Measurements from ENCODE around the gene MED13L. TPM values are rescaled to one million over a fixed set of nuclear protein-coding genes. Genes with fewer than 3 reads are reported as not detected.
"Not testable (repeated sequence)": the region's sequence is repeated elsewhere in the genome, so short reads cannot be mapped to it uniquely, and the experiment has no call there.

The MED13L gene
- total and polyA plus RNA-seq, 9 donors: 31.0 to 82.7 (median 44.9) TPM

DNA sequence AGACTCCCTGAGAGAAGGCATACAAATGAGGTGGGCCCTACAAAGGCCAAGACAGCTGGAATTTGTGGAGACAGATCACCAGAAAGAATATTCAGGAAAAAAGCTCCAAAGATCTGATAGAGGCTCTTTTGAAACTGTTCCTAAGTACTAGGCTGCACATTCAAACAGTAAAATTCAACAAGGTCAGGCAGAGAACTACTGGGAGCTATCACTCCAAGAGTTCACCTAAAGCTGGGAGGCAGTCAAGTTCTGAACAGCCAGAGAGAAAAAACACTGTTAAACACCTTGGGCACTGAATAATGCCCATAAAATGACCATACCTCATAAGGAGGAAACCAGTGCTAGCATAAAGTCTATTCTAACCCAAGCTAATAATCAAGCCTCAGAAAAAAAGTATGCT is 28.6 kb downstream of the MED13L start:
- Histone ChIP-seq H3K27me3 (ENCODE audit: control insufficient read depth, insufficient read depth, low read length) (no peaks in the 10 kb centered on the region), H3K4me1 (ENCODE audit: control insufficient read depth, insufficient read depth, low read length) (peaks cover 4% of the 10 kb centered on the region), H3K4me3 (ENCODE audit: low read length) (no peak overlapping the region), H3K9me3 (replicated peaks; ENCODE audit: control insufficient read depth, low read depth, low read length) (peaks cover 6% of the 10 kb centered on the region), H3K36me3 (ENCODE audit: control insufficient read depth, insufficient read depth, low read length) (no peaks in the 10 kb centered on the region), H3K27ac (ENCODE audit: low read length) (no peak overlapping the region)
- no peak for DNase-seq

- no peak for DNase-seq
- no peak overlapping the region for H3K27ac ChIP-seq (ENCODE audit: low read length)
- H3K36me3 ChIP-seq (ENCODE audit: control insufficient read depth, insufficient read depth, low read length): no peaks in the 10 kb centered on the region
- H3K27me3 ChIP-seq (ENCODE audit: control insufficient read depth, insufficient read depth, low read length): no peaks in the 10 kb centered on the region
- H3K9me3 ChIP-seq (replicated peaks; ENCODE audit: control insufficient read depth, low read depth, low read length): peaks cover 6% of the 10 kb centered on the region
- H3K4me1 ChIP-seq (ENCODE audit: control insufficient read depth, insufficient read depth, low read length): peaks cover 4% of the 10 kb centered on the region
- H3K4me3 ChIP-seq (ENCODE audit: low read length): no peak overlapping the region
These were observed 29.1 kb downstream of the MED13L start for GRCh38 chr12:116248433-116248832.

- DNase-seq: peak; percentile 88
- Histone ChIP-seq H3K27me3 (ENCODE audit: control insufficient read depth, insufficient read depth, low read length) (no peaks in the 10 kb centered on the region), H3K4me3 (ENCODE audit: low read length) (no peak overlapping the region), H3K36me3 (ENCODE audit: control insufficient read depth, insufficient read depth, low read length) (no peaks in the 10 kb centered on the region), H3K9me3 (replicated peaks; ENCODE audit: control insufficient read depth, low read depth, low read length) (peaks cover 6% of the 10 kb centered on the region), H3K4me1 (ENCODE audit: control insufficient read depth, insufficient read depth, low read length) (peaks cover 7% of the 10 kb centered on the region), H3K27ac (ENCODE audit: low read length) (no peak overlapping the region)
- no CpG with 5 or more reads among the region's 3 CpGs for WGBS (ENCODE audit: insufficient coverage)
These were observed 30.1 kb downstream of the MED13L start for GRCh38 chr12:116247377-116247776.

GRCh38 chr12:116246490-116247179 is 30.9 kb downstream of the MED13L start:
- WGBS (ENCODE audit: insufficient coverage): 80% methylated on average over 1 of the region's 5 CpGs
- H3K9me3 ChIP-seq (replicated peaks; ENCODE audit: control insufficient read depth, low read depth, low read length): peaks cover 4% of the 10 kb centered on the region
- no peak for DNase-seq
- no peaks in the 10 kb centered on the region for H3K36me3 ChIP-seq (ENCODE audit: control insufficient read depth, insufficient read depth, low read length)
- H3K4me1 ChIP-seq (ENCODE audit: control insufficient read depth, insufficient read depth, low read length): peaks cover 7% of the 10 kb centered on the region
- H3K4me3 ChIP-seq (ENCODE audit: low read length): no peak overlapping the region
- no peaks in the 10 kb centered on the region for H3K27me3 ChIP-seq (ENCODE audit: control insufficient read depth, insufficient read depth, low read length)
- no peak overlapping the region for H3K27ac ChIP-seq (ENCODE audit: low read length)

- Histone ChIP-seq H3K4me3 (ENCODE audit: low read length) (no peak overlapping the region), H3K9me3 (replicated peaks; ENCODE audit: control insufficient read depth, low read depth, low read length) (peaks cover 2% of the 10 kb centered on the region), H3K27me3 (ENCODE audit: control insufficient read depth, insufficient read depth, low read length) (no peaks in the 10 kb centered on the region), H3K36me3 (ENCODE audit: control insufficient read depth, insufficient read depth, low read length) (no peaks in the 10 kb centered on the region), H3K27ac (ENCODE audit: low read length) (no peak overlapping the region), H3K4me1 (ENCODE audit: control insufficient read depth, insufficient read depth, low read length) (peaks cover 7% of the 10 kb centered on the region)
- DNase-seq: no peak
- no CpG with 5 or more reads among the region's 2 CpGs for WGBS (ENCODE audit: insufficient coverage)
These were observed 32.3 kb downstream of the MED13L start for GRCh38 chr12:116245189-116245588.

DNA sequence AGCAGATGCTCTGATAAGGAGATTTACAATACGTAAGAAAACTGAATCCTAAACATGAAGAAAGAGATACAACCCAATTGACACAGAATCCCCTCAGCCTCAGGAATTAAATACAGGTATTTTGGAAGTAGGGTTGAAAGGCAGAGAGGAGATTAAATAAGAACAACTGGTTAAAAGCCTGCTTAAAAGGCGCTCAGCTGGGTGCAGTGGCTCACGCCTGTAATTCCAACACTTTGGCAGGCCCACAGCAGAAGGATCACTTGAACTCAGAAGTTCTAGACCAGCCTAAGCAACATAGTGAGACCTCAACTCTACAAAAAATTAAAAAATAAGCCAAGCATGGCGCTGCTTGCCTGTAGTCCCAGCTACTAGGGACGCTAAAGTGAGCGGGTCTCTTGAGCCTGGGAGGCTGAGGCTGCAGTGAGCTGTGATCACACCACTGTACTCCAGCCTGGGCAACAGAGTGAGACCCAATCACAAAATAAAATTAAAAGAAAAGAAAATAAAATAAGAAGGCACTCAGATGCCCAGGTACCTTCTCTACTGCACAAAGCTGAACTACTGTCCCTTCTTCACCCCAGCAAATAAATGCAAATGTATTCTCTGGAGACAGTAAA is 32.9 kb downstream of the MED13L start:
- no peaks in the 10 kb centered on the region for H3K27me3 ChIP-seq (ENCODE audit: control insufficient read depth, insufficient read depth, low read length)
- DNase-seq: no peak
- peaks cover 7% of the 10 kb centered on the region for H3K4me1 ChIP-seq (ENCODE audit: control insufficient read depth, insufficient read depth, low read length)
- no peaks in the 10 kb centered on the region for H3K36me3 ChIP-seq (ENCODE audit: control insufficient read depth, insufficient read depth, low read length)
- no peak overlapping the region for H3K27ac ChIP-seq (ENCODE audit: low read length)
- H3K4me3 ChIP-seq (ENCODE audit: low read length): no peak overlapping the region
- no peaks in the 10 kb centered on the region for H3K9me3 ChIP-seq (replicated peaks; ENCODE audit: control insufficient read depth, low read depth, low read length)
- WGBS (ENCODE audit: insufficient coverage): 93% methylated on average over 3 of the region's 6 CpGs

- DNase-seq: no peak
- H3K27ac ChIP-seq (ENCODE audit: low read length): no peak overlapping the region
These were observed 33.5 kb downstream of the MED13L start for GRCh38 chr12:116244001-116244400.

GRCh38 chr12:116242740-116243139 is 34.8 kb downstream of the MED13L start:
- WGBS (ENCODE audit: insufficient coverage): no CpG with 5 or more reads among the region's 1 CpG
- H3K36me3 ChIP-seq (ENCODE audit: control insufficient read depth, insufficient read depth, low read length): no peaks in the 10 kb centered on the region
- no peaks in the 10 kb centered on the region for H3K9me3 ChIP-seq (replicated peaks; ENCODE audit: control insufficient read depth, low read depth, low read length)
- H3K4me3 ChIP-seq (ENCODE audit: low read length): no peak overlapping the region
- DNase-seq: no peak
- no peaks in the 10 kb centered on the region for H3K27me3 ChIP-seq (ENCODE audit: control insufficient read depth, insufficient read depth, low read length)
- H3K4me1 ChIP-seq (ENCODE audit: control insufficient read depth, insufficient read depth, low read length): peaks cover 7% of the 10 kb centered on the region
- H3K27ac ChIP-seq (ENCODE audit: low read length): peak overlapping the region; percentile 35

More at GRCh38 chr12:116244001-116244400, 33.5 kb downstream of the MED13L start:
- H3K27me3 ChIP-seq (ENCODE audit: control insufficient read depth, insufficient read depth, low read length): no peaks in the 10 kb centered on the region
- H3K9me3 ChIP-seq (replicated peaks; ENCODE audit: control insufficient read depth, low read depth, low read length): no peaks in the 10 kb centered on the region
- H3K4me1 ChIP-seq (ENCODE audit: control insufficient read depth, insufficient read depth, low read length): peaks cover 7% of the 10 kb centered on the region
- WGBS (ENCODE audit: insufficient coverage): no CpG with 5 or more reads among the region's 2 CpGs
- no peak overlapping the region for H3K4me3 ChIP-seq (ENCODE audit: low read length)
- H3K36me3 ChIP-seq (ENCODE audit: control insufficient read depth, insufficient read depth, low read length): no peaks in the 10 kb centered on the region

DNA sequence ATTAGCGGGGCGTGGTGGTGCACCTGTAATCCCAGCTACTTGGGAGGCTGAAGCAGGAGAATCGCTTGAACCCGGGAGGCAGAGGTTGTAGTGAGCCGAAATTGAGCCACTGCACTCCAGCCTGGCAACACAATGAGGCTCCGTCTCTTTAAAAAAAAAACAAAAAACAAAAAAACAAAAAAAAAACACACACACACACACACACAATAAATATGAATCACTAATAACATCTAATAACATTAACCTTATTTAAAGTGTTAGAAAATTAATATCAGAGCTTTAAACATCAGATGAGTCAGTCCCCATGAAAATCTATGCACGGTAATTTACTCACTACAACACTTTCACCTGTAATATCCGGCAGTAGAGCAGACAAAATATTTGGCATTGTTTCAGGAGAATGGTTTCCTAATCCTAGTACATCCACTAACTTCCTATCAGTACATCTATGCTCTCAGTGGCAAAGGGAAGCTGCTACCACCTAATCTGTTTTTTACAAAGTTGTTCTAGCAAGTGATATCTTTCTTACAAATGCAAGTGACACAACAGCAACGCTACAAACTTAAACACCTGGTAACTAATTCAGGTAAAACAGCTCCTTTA is 36.2 kb downstream of the MED13L start:
- H3K36me3 ChIP-seq (ENCODE audit: control insufficient read depth, insufficient read depth, low read length): no peaks in the 10 kb centered on the region
- no CpG with 5 or more reads among the region's 9 CpGs for WGBS (ENCODE audit: insufficient coverage)
- no peaks in the 10 kb centered on the region for H3K9me3 ChIP-seq (replicated peaks; ENCODE audit: control insufficient read depth, low read depth, low read length)
- H3K4me3 ChIP-seq (ENCODE audit: low read length): no peak overlapping the region
- no peak overlapping the region for H3K27ac ChIP-seq (ENCODE audit: low read length)
- H3K27me3 ChIP-seq (ENCODE audit: control insufficient read depth, insufficient read depth, low read length): no peaks in the 10 kb centered on the region
- peaks cover 7% of the 10 kb centered on the region for H3K4me1 ChIP-seq (ENCODE audit: control insufficient read depth, insufficient read depth, low read length)
- DNase-seq: no peak

- H3K36me3 ChIP-seq (ENCODE audit: control insufficient read depth, insufficient read depth, low read length); H3K27me3 ChIP-seq (ENCODE audit: control insufficient read depth, insufficient read depth, low read length); H3K27ac ChIP-seq (ENCODE audit: low read length); H3K4me3 ChIP-seq (ENCODE audit: low read length); H3K9me3 ChIP-seq (replicated peaks; ENCODE audit: control insufficient read depth, low read depth, low read length); H3K4me1 ChIP-seq (ENCODE audit: control insufficient read depth, insufficient read depth, low read length); DNase-seq: not testable (repeated sequence)
- WGBS (ENCODE audit: insufficient coverage): 85% methylated on average over 6 of the region's 13 CpGs
These were observed 38.8 kb downstream of the MED13L start for GRCh38 chr12:116238570-116239119.

Data from muscle of leg (tissue), 11 donors.